Hypothalamus (tissue), 51 donors: ENCODE results near the gene ONECUT1.

Experiments used
- DNase-seq, 51 donors: peaks; one replicate each; lab custom pipeline; 2025; lab: John Stamatoyannopoulos, UW

Gene ONECUT1

DNA sequence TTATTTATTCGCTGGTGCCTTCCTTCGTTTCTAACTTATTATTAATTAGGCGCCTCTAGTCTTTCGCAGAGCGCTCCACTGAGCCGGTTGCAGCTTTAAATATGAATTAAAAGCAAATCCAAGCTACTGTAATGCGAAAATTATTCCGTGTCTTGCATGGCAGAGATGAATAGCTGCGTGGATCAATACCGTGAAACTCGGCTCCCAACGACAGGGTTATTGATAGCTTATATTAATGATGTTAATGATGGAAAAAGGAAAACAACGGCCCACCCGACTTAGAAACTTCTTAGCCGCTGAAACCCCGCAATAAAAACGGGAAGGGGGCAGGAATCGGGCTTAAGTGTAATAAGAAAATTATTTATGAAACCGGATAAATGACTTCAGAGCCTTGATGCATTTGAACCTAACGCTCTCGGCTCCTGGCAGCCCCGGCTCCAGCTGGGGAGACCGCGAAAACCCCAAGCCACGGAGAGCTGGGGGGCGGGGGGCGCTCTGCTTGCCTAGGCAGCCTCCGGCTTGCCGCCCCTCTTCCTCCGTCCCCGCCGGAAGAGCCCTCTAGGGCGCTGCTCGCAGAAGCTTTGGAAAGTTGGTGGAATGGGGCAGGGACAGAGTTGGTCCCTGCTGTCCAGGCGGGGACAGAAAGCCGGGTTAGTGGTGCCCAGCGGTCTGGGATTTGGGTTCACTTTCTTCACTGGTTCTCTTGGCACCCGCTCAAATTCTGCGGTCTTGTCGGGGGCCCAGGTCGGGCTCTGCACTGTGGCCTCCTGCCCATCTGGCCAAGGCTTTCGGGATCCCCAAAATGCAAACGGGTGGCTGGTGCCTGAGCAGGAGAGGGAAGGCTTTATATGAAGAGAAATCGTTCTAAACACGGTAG is 7.7 kb upstream of the ONECUT1 start:
- no peak for DNase-seq

DNA sequence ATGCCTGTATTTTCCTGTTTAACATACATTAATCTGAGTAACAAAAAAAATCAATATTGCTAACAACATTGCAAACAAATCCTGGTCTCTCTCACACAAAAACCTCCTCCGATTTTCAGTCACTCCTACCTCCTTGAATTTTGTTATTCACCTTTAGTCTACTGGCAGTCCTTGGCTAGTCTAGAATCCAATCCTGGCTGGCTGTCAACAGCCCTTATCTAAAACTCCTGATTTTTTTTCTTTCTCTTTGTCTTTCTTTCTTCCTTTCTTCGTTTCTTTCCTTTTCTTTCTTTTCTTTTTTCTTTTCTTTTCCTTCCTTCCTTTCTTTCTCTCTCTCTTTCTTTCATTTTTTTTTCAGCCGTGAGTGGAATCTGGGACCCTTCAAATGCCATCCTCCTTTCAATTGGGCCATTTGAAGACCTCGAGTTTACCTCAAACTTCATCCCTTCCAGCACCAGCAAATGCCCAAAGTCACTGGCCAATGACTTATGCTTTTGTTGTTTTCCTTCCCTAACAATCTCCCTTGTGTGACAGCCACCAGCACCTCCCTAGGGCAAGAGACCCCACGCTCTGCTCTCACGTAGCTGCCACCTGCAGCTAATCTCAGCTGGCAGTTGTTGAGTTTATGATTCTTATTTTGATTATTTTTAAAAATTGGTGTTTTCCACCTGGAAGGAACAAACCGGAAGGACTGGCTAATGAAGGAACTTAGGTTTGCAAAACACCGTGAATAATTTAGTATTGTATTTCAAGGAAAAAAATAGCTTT is 6.8 kb upstream of the ONECUT1 start:
- DNase-seq, result no peak

DNA sequence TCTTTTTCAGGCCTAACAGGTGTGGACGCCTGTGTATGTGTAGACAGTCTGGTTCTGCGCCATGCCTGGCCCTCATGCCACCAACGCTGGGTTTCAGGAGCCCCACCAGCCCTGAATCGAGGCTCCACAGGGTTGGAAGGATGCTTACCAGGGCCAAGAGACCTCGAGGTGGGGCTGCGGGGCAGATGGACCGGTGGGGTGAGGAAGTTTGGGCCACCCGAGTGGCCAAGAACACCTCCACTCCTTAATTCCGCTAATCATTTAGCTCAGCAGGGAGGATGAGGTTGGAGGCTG is 6.0 kb upstream of the ONECUT1 start:
- no peak for DNase-seq

DNA sequence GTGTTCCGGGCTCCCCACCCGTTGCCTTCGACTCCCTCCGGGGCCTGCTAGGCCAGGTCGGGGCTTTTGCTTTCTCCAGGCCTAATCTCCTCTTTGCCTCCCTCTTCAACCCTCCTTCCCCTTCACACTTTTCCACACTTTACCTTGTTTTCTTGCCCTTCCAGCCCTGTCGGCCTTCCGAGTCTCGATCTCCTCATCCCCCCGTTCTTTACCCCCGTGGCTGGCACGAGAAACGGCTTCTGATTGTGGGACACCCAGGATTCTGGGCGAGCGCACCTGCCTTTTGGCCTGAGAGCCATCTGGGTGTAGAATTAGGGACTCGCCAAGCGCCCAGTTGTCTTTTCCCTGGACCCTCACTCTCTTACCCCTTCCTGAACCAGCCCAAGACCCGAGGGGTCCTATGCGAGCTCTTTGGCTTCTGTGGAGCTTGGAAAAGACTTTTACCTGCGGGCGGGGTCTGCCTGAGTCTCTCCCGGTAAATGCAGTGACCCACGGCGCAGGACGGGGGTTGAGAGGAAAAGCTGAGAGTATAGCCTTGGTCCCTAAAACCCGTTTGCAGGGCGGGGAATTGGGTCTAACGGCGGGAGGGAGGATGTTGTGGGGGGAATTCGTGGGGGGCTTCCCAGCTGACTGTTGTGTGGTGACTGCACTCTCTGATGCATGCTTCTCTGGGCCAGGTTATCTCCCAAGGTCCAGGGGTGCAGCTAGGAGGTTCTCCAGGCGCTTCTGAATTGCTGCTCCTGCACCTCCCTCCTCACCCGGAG is 5.5 kb upstream of the ONECUT1 start:
- DNase-seq, result no peak

DNA sequence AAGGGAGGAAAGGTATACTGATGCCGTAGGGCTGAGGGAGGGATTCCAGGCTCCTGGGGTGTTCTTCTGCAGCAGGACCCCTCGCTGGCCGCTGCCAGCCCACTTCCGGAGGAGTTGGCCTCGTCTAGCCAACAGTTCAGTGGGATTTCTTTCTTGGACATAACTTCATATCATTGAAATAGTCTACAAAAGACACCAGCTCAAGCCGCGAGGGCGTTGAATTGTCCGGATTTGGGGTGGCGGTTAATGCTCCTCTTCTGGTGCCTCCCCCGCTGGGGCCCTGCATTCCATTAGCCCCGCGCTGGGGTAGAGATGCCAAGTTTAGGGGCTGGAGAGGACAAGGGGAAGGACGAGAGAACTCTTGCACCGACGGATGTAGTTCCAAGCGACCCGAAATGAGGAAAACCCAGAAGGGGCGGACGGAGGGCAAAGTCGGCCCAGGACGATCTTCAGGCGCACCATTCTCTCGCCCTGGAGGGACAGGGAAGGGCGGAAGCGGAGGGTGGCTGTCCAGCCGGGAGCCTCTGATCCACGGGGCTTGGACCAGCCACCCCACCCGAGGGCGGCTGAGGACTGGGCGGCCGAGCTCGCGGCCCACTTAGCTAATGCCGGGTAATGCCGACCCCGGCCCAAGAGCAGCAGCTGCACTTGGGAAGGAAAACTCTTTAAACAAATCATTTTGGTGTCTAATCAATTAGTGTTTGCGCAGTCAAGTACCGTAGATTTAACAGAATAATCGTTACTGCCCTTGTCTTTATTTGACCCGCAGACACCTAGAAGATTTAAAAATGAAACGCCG is 4.7 kb upstream of the ONECUT1 start:
- no peak for DNase-seq

DNA sequence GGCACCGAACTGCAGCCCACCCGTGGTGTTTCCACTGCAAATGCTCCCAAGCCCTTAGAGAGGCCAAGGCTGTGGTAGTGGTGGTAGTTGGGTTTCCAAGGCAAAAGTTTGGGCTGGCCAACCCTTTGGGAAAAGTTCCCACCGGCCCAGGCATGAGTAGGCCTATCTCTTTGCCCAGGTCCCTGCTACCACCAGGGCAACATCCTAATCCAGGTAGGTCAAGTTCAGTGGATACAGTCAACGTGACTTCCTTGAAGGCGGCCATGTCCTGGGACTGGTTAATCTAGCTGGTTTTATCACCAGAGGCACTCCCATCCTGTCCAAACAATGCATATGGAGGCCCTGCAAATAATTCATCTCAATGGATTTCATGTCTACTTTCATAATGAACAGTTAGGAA is 1.6 kb upstream of the ONECUT1 start:
- no peak for DNase-seq

DNA sequence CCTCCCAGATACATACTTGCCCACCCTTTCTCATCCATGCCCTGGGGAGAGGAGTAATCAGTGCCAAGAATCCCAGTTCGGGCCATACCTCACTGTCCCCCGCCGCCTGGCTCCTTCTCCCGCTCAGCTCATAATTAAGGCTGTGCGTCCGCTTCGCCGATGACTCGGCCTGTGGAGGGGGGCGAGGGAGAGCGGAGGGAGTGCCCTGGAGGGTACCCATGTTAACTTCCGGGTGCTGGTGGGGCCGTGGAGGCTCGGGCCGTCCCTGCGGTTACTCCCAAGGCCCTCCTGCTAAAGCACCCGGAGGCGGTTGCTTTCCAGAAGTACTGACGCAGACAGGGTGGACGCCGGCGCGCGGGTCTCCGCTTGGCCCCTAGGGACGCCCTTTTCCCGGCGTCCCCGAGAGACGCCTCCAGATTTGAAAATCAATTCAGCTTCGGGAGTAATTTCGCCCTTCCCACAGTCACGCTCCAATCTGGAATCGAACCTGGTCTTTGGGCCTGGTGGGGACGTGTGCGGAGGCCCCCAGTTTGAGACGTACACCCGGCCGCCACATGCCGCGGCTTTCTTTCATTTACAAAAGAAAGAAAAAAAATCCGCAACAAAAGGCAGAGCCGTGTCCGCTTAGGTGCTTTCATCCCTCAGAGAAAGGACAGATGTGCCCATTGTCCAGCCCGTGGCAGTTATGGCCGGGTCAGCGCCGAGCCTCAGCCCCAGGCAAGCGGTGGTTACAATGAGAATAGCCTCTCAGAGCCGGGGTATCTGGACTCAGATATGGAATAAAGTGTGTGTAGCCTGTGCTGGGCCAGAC is 1.0 kb upstream of the ONECUT1 start:
- DNase-seq, result peak in 3 of 51 donors; percentile 7 to 21 (median 15)

DNA sequence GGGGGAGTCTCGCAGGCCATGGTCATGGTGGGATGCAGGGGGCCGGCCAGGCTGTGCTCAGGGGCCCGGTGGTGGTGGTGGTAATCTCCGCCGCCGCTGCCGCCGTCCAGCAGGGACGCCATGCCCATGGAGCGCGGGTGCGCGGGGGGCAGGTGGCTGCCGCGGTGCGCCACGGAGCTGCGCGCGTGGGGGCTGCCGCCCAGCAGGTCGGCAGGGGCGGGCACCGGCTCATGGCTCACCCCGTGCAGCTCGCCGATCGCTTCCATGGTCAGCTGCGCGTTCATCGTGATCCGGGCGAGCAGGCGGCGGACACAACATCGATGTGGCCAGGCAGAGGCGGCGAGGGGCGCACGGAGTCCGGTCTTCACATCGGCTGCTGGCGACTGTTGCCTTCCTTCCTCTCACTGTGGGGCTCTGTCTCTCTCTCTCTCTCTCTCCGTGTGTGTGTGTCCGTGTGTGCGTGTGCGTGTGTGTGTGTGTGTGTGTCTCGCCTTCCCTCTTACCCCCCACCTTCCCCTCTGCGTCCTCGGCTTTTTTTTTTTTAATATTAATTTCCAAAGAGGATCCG is 451 bp downstream of the ONECUT1 start:
- no peak for DNase-seq

DNA sequence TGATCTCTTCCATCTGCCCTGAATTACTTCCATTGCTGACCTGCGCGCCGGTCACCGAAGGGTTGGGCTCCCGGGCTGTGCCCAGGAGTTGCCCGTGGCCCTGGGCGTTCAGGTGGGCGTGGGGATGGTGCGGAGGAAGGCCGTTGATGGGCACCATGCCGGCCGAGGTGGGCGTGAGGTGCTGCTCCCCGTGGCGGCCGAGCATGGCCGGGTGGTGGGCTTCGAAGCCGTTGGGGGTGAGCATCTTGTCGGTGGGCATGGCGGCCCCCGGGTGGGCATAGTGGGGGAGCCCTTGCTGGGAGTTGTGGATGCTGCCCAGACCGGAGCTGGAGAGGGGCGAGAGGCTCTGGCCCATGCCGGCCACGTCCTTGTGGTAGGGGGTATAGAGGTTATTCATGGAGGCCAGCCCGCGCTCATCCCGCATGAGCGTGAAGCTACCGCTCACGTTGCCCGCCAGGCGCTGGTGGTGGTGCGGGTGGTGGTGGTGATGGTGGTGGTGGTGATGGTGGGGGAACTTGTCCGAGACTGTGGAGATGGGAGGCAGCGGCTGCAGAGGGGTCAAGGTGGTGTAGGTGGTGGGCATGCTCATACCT is 1.0 kb downstream of the ONECUT1 start:
- no peak for DNase-seq

DNA sequence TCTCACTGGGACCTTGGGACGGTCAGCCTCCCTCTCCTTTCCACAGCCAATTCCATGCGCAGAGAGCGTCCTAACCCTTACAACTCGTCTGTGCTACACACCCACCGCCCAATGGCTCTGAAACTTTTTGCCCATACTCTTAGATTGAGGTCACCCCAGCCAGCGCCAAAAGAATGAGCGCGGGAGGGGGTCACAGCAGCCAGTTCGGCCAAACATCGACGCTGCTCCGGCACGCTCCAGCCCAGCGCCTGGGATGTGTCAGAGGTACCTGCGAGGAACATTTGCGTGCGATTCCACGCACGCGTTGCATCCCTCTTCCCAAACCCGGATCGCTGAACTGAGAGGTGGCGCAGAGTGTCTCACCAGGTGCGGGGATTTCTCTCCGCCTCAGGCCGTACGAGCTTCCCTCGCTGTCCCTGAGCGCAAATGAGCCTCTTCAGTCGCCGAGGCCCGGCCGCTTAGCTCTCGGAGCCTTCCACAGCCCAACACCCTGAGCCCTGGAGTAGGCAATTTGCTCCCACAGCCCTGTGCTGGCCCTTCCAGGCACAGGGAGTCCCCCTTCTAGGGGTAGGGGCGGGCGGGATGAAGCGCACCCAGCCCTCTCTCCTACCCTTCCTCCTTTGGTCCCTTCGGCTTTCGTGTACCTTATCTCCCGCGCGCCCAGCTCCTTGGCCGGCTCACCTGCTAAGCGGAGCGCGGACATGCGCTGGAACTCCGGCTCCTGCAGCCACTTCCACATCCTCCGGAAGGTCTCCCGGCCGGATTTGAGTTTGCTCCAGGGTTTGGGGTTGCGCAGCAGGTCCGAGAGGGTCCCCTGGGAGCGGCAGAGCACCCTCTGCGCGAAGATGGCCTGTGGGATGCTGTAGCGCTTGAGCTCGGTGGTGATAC is 1.8 kb downstream of the ONECUT1 start:
- DNase-seq, result no peak

DNA sequence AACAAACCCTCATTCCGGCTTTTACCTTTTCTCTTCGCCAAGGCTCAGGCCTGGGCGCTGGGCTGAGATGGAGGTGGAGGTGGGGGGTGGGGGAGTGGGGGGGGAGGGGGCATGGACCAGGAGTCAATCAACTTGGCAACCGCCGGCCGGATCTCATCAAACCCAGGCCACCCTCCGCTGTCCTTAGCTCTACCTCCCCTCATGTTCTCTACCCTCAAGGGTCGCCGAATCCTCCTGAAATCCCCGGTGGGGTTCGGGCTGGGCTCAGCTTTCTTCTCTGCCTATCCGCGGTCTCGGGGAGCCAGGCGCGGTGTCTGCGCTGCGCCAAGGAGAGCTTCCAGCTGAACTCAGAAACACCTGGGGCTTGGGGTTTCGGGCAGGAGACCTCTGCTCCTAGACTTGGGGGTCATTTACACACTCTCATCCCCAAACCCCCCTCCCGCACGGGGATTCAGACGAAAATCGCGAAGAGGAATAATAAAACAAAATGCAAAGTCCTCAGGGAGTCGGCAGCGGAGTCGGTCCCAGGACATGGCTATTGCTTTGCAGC is 2.5 kb downstream of the ONECUT1 start:
- DNase-seq, result no peak

DNA sequence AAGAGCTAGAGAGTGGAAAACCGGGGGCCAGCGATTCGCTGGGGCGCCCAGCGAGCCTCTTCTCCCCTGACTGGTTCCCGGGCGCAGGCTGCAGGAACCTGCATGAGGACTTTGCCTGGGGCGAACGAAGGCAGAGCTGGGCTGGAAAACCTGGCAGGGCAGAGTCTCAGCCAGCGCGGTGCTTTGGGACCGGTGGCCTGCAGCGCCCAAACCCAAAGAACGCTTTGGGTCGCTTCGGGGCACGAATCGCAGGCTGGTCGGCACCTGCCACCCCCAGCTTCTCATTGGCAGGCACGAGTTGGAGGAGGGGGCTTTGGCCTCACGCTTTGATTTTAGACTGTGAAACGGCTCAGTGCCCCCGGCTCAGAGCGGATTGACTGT is 3.0 kb downstream of the ONECUT1 start:
- no peak for DNase-seq

DNA sequence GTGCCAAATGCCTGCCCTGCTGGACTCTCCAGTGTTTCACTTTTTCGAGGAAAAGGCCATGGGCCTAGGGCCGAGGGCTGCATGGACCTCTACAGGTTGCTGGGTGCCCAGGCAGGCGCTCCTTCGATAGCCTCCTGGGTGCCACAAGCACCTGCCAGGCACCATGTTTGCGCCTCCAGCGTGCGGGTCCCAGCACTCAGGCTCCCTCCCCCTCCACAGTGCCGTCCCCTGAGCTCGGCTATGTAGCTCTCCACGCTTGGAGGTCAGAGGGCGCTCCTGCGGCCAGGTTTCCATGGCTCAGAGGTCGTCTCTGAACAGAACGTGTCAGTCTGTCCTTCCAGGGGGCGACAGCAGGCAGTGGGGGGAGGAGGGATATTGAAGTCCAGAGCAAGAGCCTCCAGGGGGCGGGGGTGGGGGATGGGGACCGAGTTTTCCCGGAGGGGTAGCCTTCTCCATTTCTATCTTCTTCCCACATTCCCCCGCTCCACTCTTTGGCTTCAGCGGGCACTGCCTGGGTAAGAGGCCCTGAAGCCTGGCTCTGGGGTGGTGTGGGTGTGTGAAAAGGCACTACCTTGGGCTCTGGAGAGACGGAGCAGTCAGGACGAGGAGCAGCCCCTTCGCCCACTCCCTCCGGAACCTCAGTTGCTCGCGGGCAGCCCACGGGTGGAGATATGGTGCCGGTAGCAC is 3.6 kb downstream of the ONECUT1 start:
- DNase-seq, result no peak

DNA sequence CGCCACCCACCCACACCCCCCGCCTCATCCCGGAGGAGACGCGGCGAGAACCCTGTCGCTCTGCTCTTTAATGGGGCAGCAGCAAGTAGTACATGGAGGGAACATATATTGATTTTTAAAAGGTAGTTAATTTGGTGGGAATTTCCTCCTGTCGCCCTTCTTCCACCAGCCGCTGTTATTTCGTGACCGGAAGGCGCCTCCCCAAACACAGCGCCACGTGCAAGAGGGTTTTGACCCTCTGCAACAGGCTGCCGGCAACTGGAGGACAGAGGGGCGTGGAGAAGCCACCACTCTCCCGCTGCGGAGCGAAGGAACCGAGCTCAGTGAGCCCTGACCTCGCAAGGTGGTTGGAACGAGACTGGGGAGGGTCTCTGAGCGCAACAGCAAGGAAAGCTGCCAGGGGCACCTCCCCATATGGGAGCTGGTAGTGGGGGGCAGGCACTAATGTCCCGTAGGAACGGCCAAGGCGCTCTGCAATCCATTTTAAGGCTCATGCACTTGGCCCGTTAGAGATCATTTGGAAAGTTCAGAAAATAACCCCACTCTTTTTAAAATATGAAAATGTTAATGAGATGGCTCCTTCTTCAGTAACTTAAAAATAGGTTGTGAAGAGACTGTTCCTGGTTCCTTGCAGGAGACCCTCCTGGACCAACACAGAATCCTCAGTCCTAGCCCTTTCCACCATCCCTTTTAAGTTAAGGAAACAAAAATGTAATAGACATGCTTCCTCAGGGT is 4.3 kb downstream of the ONECUT1 start:
- DNase-seq, result no peak

DNA sequence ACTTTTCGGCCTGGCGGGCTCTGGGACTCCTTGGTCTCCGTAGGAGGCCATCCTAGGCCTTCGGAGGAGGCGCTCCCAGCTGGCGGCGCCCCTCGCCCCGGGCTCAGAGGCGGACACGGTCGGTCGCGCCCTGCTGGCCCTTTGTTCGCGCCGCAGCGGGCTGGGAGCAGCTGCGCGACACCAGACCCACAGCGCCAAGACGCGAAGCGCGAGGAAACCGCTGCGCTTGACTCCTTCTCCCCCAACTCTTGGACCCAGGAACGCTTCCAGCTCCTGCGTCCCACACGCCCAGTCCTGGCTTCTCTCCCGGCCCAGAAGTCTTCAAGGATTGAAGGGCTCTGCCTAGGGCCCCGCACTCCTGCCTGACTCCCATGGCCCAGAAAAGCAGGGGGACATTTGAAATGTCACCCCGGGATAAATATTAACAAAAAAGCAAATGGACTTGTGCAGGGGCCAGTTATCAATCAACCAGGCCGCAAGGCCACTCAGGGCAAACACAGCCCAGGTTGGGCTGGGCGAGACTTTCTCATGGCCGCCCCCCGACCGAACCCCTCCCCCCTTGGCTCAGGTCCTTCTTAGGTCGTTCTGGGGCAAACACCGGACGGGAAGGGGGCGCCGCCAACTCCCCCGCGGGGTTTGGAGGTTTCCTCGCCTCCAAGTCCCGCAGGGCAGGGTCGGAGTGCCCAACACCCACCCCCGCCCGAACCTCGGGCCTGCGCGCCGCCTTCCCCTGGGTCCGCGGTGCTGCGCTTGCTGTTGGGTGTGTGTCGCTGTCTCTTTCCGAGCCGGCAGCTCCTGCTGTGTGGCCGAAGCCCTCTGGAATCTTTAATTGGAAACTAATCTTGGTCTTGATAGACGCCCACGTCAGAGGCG is 5.1 kb downstream of the ONECUT1 start:
- DNase-seq, result no peak
